Measurements from ENCODE around the gene C12orf76.
"Not testable (repeated sequence)": the region's sequence is repeated elsewhere in the genome, so short reads cannot be mapped to it uniquely, and the experiment has no call there.

C12orf76 gene

DNA sequence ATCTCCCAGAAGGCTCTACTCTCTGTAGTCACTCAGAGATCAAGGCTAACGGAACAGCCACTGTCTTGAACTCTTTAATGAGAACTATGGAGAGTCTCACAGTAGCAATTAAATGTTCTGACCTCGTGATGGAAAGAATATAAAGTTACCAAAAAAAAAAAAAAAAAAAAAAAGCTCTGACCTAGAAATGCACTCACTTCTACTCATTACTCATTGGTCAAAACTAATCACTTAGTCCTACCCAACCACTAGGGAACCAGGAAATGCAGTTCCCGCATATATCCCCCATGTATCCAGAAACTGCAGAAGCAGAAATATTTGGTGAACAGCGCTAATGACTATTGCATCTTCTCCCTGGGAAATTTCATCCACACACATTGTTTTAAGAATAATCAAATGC is 29.5 kb upstream of the C12orf76 start:
- Histone ChIP-seq H3K36me3 (ENCODE audit: control insufficient read depth in 2 of 2, insufficient read depth in 2 of 2, low read length in 2 of 2) (no peaks in the 10 kb centered on the region), H3K4me1 (ENCODE audit: control insufficient read depth, insufficient read depth, low read length) (peaks cover 5% of the 10 kb centered on the region), H3K9ac (ENCODE audit: low read length in 2 of 2) (no peak overlapping the region), H3K27me3 (ENCODE audit: control insufficient read depth in 1 of 2, insufficient read depth in 2 of 2, low read length in 2 of 2) (peaks cover 0 to 2% of the 10 kb centered on the region in 2 donors), H3K4me3 (ENCODE audit: low read length in 2 of 2) (no peak overlapping the region), H3K9me3 (ENCODE audit: control insufficient read depth in 2 of 2, low read length in 2 of 2) (no peaks in the 10 kb centered on the region), H3K27ac (ENCODE audit: low read length) (no peak overlapping the region)

- no peaks in the 10 kb centered on the region for H3K9me3 ChIP-seq (ENCODE audit: control insufficient read depth in 2 of 2, low read length in 2 of 2)
- no peak overlapping the region for H3K4me3 ChIP-seq (ENCODE audit: low read length in 2 of 2)
- H3K27ac ChIP-seq (ENCODE audit: low read length) = no peak overlapping the region
- H3K9ac ChIP-seq (ENCODE audit: low read length in 2 of 2) = no peak overlapping the region
- no peaks in the 10 kb centered on the region for H3K36me3 ChIP-seq (ENCODE audit: control insufficient read depth in 2 of 2, insufficient read depth in 2 of 2, low read length in 2 of 2)
- peaks cover 0 to 2% of the 10 kb centered on the region in 2 donors for H3K27me3 ChIP-seq (ENCODE audit: control insufficient read depth in 1 of 2, insufficient read depth in 2 of 2, low read length in 2 of 2)
- peaks cover 5% of the 10 kb centered on the region for H3K4me1 ChIP-seq (ENCODE audit: control insufficient read depth, insufficient read depth, low read length)
Observed at GRCh38 chr12:110075880-110076279, 27.6 kb upstream of the C12orf76 start.

DNA sequence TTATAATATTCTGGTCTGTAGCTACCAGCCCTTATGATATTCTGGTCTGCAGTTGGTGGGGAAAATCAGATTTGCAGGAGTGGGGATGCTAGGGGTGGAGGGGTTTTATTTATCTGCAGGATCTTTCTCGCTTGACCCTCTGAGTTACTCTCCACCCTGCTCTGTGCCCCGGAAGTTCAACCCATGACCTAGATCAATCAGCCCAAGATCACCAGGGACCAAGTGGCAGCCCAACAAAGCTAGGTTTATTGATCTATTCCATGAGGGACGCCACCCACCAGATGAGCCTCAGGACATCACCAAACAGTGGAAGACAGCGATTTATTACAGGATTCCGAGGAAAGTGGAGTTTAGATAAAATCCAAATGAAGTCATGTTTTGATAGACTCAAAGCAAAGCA is 25.8 kb upstream of the C12orf76 start:
- Histone ChIP-seq H3K9ac (ENCODE audit: low read length in 2 of 2) (no peak overlapping the region), H3K4me3 (ENCODE audit: low read length in 2 of 2) (no peak overlapping the region), H3K27ac (ENCODE audit: low read length) (no peak overlapping the region), H3K27me3 (ENCODE audit: control insufficient read depth in 1 of 2, insufficient read depth in 2 of 2, low read length in 2 of 2) (no peaks in the 10 kb centered on the region), H3K4me1 (ENCODE audit: control insufficient read depth, insufficient read depth, low read length) (peaks cover 3% of the 10 kb centered on the region), H3K9me3 (ENCODE audit: control insufficient read depth in 2 of 2, low read length in 2 of 2) (no peaks in the 10 kb centered on the region), H3K36me3 (ENCODE audit: control insufficient read depth in 2 of 2, insufficient read depth in 2 of 2, low read length in 2 of 2) (no peaks in the 10 kb centered on the region)

DNA sequence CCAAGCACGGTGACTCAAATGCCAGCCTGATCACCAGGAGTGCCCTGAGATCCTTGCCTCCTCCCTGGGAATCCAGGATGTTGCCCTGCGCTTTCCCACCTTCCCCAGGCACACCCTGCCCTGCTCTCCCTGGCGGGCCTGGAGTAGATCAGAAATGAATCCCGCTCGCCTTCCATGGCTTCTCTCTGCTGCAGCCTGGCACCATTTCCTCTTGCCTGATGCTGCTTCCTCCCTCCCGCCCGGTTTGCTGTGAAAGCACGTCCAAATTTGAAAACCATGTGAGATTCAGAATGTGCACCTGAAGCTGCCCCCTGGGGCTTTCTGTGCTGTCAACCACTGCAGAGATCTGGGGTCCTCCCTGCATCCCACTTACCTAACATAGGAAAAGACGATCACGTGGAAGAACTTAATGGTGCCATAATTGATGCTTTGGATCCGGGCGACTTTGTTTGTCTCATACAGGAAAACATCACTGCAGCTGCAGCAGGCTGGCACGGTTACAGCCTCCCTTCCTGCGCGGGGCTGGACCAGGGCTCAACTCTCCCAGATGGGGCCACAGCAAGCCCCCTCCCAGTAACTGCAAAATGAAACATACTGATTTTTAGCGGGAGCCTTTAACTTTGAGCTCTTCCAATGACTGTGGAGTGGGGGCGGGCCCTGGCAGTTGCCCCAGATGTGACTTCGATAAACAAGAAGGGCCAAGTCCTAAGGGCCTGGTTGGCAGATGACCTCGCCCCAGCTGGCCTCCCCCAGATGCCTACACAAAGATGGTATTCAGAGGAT is 24.9 kb upstream of the C12orf76 start:
- Histone ChIP-seq H3K9ac (ENCODE audit: low read length in 2 of 2) (peak overlapping the region; percentile 14 to 21), H3K4me3 (ENCODE audit: low read length in 2 of 2) (peak overlapping the region; percentile 62 to 72), H3K27ac (ENCODE audit: low read length) (no peak overlapping the region), H3K4me1 (ENCODE audit: control insufficient read depth, insufficient read depth, low read length) (peaks cover 3% of the 10 kb centered on the region), H3K27me3 (ENCODE audit: control insufficient read depth in 1 of 2, insufficient read depth in 2 of 2, low read length in 2 of 2) (no peaks in the 10 kb centered on the region), H3K9me3 (ENCODE audit: control insufficient read depth in 2 of 2, low read length in 2 of 2) (no peaks in the 10 kb centered on the region), H3K36me3 (ENCODE audit: control insufficient read depth in 2 of 2, insufficient read depth in 2 of 2, low read length in 2 of 2) (no peaks in the 10 kb centered on the region)

DNA sequence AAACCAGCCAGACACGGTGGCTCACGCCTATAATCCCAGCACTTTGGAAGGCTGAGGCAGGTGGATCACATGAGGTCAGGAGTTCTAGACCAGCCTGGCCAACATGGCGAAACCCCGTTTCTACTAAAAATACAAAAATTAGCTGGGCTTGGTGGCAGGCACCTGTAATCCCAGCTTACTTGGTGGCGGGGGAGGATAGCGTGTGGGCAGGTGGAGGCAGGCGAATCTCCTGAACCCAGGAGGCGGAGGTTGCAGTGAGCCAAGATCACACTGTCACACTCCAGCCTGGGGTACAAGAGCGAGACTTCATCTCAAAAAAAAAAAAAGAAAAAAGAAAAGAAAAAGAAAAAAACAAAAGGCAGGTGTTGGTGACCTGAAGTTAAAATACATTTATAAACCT is 24.3 kb upstream of the C12orf76 start:
- not testable (repeated sequence) for H3K27me3 ChIP-seq (ENCODE audit: control insufficient read depth in 1 of 2, insufficient read depth in 2 of 2, low read length in 2 of 2); H3K9me3 ChIP-seq (ENCODE audit: control insufficient read depth in 2 of 2, low read length in 2 of 2); H3K9ac ChIP-seq (ENCODE audit: low read length in 2 of 2); H3K27ac ChIP-seq (ENCODE audit: low read length); H3K4me1 ChIP-seq (ENCODE audit: control insufficient read depth, insufficient read depth, low read length); H3K36me3 ChIP-seq (ENCODE audit: control insufficient read depth in 2 of 2, insufficient read depth in 2 of 2, low read length in 2 of 2)
- H3K4me3 ChIP-seq (ENCODE audit: low read length in 2 of 2) = peak overlapping the region in 1 of 2 donors; percentile 72

DNA sequence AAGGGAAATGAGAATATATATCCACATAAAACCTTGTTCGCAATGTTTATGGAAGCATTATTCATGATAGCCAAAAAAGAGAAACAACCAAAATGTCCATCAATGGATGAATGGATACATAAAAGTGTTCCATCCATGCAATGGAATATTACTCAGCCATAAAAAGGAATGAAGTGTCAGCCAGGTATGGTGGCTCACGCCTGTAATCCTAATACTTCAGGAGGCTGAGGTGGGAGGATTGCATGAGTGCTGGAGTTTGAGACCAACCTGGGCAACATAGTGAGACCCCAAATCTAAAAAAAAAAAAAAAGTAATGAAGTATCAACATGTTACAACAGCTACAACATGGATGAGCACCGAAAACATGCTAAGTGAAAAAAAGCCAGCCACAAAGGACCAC is 23.6 kb upstream of the C12orf76 start:
- H3K9ac ChIP-seq (ENCODE audit: low read length in 2 of 2) = no peak overlapping the region
- no peaks in the 10 kb centered on the region for H3K36me3 ChIP-seq (ENCODE audit: control insufficient read depth in 2 of 2, insufficient read depth in 2 of 2, low read length in 2 of 2)
- H3K4me1 ChIP-seq (ENCODE audit: control insufficient read depth, insufficient read depth, low read length) = peaks cover 3% of the 10 kb centered on the region
- H3K27me3 ChIP-seq (ENCODE audit: control insufficient read depth in 1 of 2, insufficient read depth in 2 of 2, low read length in 2 of 2) = no peaks in the 10 kb centered on the region
- no peak overlapping the region for H3K27ac ChIP-seq (ENCODE audit: low read length)
- no peak overlapping the region for H3K4me3 ChIP-seq (ENCODE audit: low read length in 2 of 2)
- H3K9me3 ChIP-seq (ENCODE audit: control insufficient read depth in 2 of 2, low read length in 2 of 2) = no peaks in the 10 kb centered on the region

DNA sequence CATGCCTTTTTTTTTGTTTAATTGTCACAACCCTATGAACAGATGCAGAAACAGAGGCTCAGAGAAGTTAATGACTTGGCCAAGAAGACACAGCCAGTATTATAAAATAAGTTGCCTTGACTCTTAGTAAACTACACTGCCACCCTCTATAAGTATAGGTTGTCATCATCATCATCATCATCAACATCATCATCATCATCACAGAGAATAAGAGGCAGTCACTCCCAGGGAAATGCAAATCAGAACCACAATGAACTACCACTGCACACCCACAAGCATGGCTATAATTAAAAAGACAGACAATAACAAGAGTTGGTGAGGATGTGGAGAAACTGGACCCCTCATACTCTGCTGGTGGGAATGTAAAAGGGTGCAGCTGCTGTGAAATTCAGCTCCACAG is 23.2 kb upstream of the C12orf76 start:
- no peak overlapping the region for H3K4me3 ChIP-seq (ENCODE audit: low read length in 2 of 2)
- no peak overlapping the region for H3K9ac ChIP-seq (ENCODE audit: low read length in 2 of 2)
- H3K36me3 ChIP-seq (ENCODE audit: control insufficient read depth in 2 of 2, insufficient read depth in 2 of 2, low read length in 2 of 2) = no peaks in the 10 kb centered on the region
- H3K4me1 ChIP-seq (ENCODE audit: control insufficient read depth, insufficient read depth, low read length) = peaks cover 3% of the 10 kb centered on the region
- no peak overlapping the region for H3K27ac ChIP-seq (ENCODE audit: low read length)
- H3K9me3 ChIP-seq (ENCODE audit: control insufficient read depth in 2 of 2, low read length in 2 of 2) = no peaks in the 10 kb centered on the region
- no peaks in the 10 kb centered on the region for H3K27me3 ChIP-seq (ENCODE audit: control insufficient read depth in 1 of 2, insufficient read depth in 2 of 2, low read length in 2 of 2)

DNA sequence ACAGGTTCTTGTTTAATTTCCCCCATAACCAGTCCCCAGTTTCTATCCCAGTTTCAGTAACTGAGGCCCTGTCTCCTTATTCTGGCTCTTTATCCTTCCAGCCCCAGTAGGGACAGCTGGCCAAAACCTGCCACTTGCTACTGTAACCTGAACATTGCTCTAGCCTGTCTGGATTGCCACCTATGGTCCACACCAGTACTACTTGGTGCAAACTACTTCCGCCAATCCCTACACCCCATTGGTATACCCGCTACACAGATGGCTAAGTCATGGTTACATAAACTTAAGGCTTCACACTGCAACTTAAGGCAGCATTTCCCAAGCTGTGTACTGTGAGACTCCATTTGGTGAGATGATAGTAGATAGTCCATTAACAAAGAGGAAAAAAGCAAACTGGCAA is 20.3 kb upstream of the C12orf76 start:
- Histone ChIP-seq H3K36me3 (ENCODE audit: control insufficient read depth in 2 of 2, insufficient read depth in 2 of 2, low read length in 2 of 2) (no peaks in the 10 kb centered on the region), H3K4me3 (ENCODE audit: low read length in 2 of 2) (no peak overlapping the region), H3K9me3 (ENCODE audit: control insufficient read depth in 2 of 2, low read length in 2 of 2) (no peaks in the 10 kb centered on the region), H3K4me1 (ENCODE audit: control insufficient read depth, insufficient read depth, low read length) (peaks cover 3% of the 10 kb centered on the region), H3K9ac (ENCODE audit: low read length in 2 of 2) (no peak overlapping the region), H3K27ac (ENCODE audit: low read length) (no peak overlapping the region), H3K27me3 (ENCODE audit: control insufficient read depth in 1 of 2, insufficient read depth in 2 of 2, low read length in 2 of 2) (no peaks in the 10 kb centered on the region)

DNA sequence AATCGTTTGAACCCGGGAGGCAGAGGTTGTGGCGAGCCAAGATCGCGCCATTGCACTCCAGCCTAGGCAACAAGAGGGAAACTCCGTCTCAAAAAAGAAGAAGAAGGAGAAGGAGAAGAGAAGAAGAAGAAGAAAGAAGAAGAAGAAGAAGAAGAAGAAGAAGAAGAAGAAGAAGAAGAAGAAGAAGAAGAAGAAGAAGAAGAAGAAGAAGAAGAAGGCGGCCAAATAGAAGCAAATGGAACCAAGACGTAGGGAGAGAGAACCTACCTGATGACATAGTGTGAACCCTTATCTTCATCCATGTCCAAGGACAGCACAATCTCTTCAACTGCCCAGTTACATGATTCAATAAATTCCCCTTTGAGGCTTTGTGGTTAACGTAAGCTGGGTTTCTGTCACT is 19.8 kb upstream of the C12orf76 start:
- not testable (repeated sequence) for H3K9me3 ChIP-seq (ENCODE audit: control insufficient read depth in 2 of 2, low read length in 2 of 2); H3K27ac ChIP-seq (ENCODE audit: low read length); H3K9ac ChIP-seq (ENCODE audit: low read length in 2 of 2); H3K36me3 ChIP-seq (ENCODE audit: control insufficient read depth in 2 of 2, insufficient read depth in 2 of 2, low read length in 2 of 2); H3K4me1 ChIP-seq (ENCODE audit: control insufficient read depth, insufficient read depth, low read length); H3K4me3 ChIP-seq (ENCODE audit: low read length in 2 of 2); H3K27me3 ChIP-seq (ENCODE audit: control insufficient read depth in 1 of 2, insufficient read depth in 2 of 2, low read length in 2 of 2)

- Histone ChIP-seq H3K4me3 (ENCODE audit: low read length in 2 of 2) (no peak overlapping the region), H3K4me1 (ENCODE audit: control insufficient read depth, insufficient read depth, low read length) (no peaks in the 10 kb centered on the region), H3K27me3 (ENCODE audit: control insufficient read depth in 1 of 2, insufficient read depth in 2 of 2, low read length in 2 of 2) (no peaks in the 10 kb centered on the region), H3K36me3 (ENCODE audit: control insufficient read depth in 2 of 2, insufficient read depth in 2 of 2, low read length in 2 of 2) (no peaks in the 10 kb centered on the region), H3K9ac (ENCODE audit: low read length in 2 of 2) (no peak overlapping the region), H3K9me3 (ENCODE audit: control insufficient read depth in 2 of 2, low read length in 2 of 2) (no peaks in the 10 kb centered on the region), H3K27ac (ENCODE audit: low read length) (no peak overlapping the region)
Observed at GRCh38 chr12:110067531-110067930, 19.2 kb upstream of the C12orf76 start.

DNA sequence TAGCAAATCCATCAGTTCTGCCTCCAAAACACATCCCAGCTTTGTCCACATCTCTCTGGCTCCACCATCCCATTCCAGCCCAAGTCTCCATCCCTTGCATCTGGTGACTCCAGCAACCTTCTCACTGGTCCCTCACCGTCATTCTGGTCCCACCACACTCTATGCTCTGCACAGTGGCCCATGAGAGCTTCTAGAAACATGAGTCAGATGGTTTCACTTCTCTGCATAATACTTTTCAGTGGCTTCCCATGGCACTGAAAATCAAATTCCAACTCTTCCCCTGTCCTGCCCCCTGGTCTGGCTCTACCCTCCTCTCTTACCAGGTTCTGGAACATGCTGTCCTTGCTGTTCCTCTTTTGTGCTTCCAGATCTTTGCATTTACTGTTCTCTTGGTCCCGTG is 17.2 kb upstream of the C12orf76 start:
- no peaks in the 10 kb centered on the region for H3K9me3 ChIP-seq (ENCODE audit: control insufficient read depth in 2 of 2, low read length in 2 of 2)
- no peak overlapping the region for H3K4me3 ChIP-seq (ENCODE audit: low read length in 2 of 2)
- H3K27me3 ChIP-seq (ENCODE audit: control insufficient read depth in 1 of 2, insufficient read depth in 2 of 2, low read length in 2 of 2) = no peaks in the 10 kb centered on the region
- H3K36me3 ChIP-seq (ENCODE audit: control insufficient read depth in 2 of 2, insufficient read depth in 2 of 2, low read length in 2 of 2) = no peaks in the 10 kb centered on the region
- no peak overlapping the region for H3K9ac ChIP-seq (ENCODE audit: low read length in 2 of 2)
- H3K4me1 ChIP-seq (ENCODE audit: control insufficient read depth, insufficient read depth, low read length) = no peaks in the 10 kb centered on the region
- H3K27ac ChIP-seq (ENCODE audit: low read length) = no peak overlapping the region
